Mesothelial cell of epicardium (in vitro differentiated cells): Measurements from ENCODE around the gene ETV3. TPM values are rescaled to one million over a fixed set of nuclear protein-coding genes. Genes with fewer than 3 reads are reported as not detected.

ENCODE experiments used
- DNase-seq, 2 experiments: peaks; one replicate each; pipeline ENCODE4 v3.0.0; 2021; ENCODE audit warnings: low spot score in 2 of 2; ENCODE audit not compliant: unreplicated experiment in 2 of 2
- H3K27ac Mint-ChIP-seq: 2 replicates; pipeline ENCODE4 v1.8.0; 2021; ENCODE audit warnings: mixed read lengths
- H3K27me3 Mint-ChIP-seq: 2 replicates; pipeline ENCODE4 v1.8.0; 2021; ENCODE audit warnings: low read depth, mixed read lengths
- H3K36me3 Mint-ChIP-seq: 2 replicates; pipeline ENCODE4 v1.8.0; 2021; ENCODE audit warnings: mixed read lengths
- H3K4me1 Mint-ChIP-seq: 2 replicates; pipeline ENCODE4 v1.8.0; 2021; ENCODE audit warnings: mixed read lengths
- H3K4me3 Mint-ChIP-seq: 2 replicates; pipeline ENCODE4 v1.8.0; 2021; ENCODE audit warnings: mild to moderate bottlenecking, moderate library complexity, mixed read lengths
- H3K9me3 Mint-ChIP-seq: 2 replicates; pipeline ENCODE4 v1.8.0; 2021; ENCODE audit warnings: mixed read lengths
- CTCF ChIP-seq: fragments of 200-600 bp; sonication (generic); IDR thresholded peaks from one replicate; pipeline ENCODE4 v1.5.0; 2021; ENCODE audit warnings: antibody characterized with exemption; ENCODE audit not compliant: unreplicated experiment
- total RNA-seq: library from RNA; stranded (reverse); gene quantifications from 3 replicates; pipeline ENCODE4 v1.2.1, GENCODE V29; 2021

ETV3 gene
- total RNA-seq, 1 donor from 2014 or later: 57.8 TPM

GRCh38 chr1:157097692-157098091 lies 40.5 kb downstream of the ETV3 start:
- H3K4me3 Mint-ChIP-seq: no peak overlapping the region

DNA sequence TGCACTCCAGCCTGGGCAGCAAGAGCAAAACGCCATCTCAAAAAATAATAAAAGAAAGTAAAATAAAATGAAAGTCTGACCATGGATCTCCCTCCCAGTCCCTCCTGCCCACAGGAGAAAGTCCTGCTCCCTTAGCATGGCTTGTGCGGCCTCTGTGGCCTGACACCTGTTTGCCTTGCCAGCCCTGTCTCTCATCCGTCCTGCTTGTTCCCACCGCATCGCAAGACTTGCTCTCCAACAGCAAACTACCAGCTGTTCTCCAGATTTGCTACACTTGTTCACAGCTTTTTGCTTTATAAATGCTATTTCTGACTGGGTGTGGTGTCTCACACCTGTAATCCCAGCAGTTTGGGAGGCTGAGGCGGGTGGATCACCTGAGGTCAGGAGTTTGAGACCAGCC lies 41.3 kb downstream of the ETV3 start:
- Mint-ChIP-seq H3K27ac (no peak overlapping the region), H3K36me3 (no peaks in the 10 kb centered on the region), H3K27me3 (no peaks in the 10 kb centered on the region), H3K4me1 (no peaks in the 10 kb centered on the region), H3K4me3 (no peak overlapping the region), H3K9me3 (no peaks in the 10 kb centered on the region)
- DNase-seq: no peak
- no peak for TF ChIP-seq CTCF

More at GRCh38 chr1:157097692-157098091, 40.5 kb downstream of the ETV3 start:
- H3K4me1 Mint-ChIP-seq: no peaks in the 10 kb centered on the region
- DNase-seq: no peak
- no peak overlapping the region for H3K27ac Mint-ChIP-seq
- TF ChIP-seq CTCF: no peak
- peaks cover 1% of the 10 kb centered on the region for H3K27me3 Mint-ChIP-seq
- H3K9me3 Mint-ChIP-seq: no peaks in the 10 kb centered on the region
- no peaks in the 10 kb centered on the region for H3K36me3 Mint-ChIP-seq

DNA sequence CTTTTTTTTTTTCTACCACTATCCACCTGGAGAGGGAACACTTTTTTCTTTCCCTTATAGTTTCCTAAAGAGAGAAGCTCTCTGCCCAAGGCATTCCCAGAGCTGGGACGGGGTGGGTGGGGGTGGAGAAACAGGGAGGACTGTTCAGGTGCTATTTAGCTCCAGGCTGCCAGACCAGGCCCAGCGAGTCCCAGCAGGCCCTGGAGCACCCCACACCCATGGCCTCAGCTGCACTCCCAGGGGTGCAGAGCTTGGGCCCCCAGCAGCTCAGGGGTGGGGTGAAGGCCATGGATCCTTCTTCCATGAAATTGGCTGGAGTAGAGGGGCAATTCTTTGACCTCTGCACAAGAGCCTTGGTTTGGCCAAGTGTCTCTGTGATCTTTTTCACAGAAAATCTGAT lies 42.6 kb downstream of the ETV3 start:
- peaks cover 2% of the 10 kb centered on the region for H3K4me1 Mint-ChIP-seq
- no peak overlapping the region for H3K4me3 Mint-ChIP-seq
- no peak for TF ChIP-seq CTCF
- H3K9me3 Mint-ChIP-seq: no peaks in the 10 kb centered on the region
- H3K36me3 Mint-ChIP-seq: no peaks in the 10 kb centered on the region
- H3K27me3 Mint-ChIP-seq: no peaks in the 10 kb centered on the region
- no peak overlapping the region for H3K27ac Mint-ChIP-seq
- DNase-seq: no peak

- TF ChIP-seq CTCF: no peak
- Mint-ChIP-seq H3K36me3 (no peaks in the 10 kb centered on the region), H3K27ac (no peak overlapping the region), H3K9me3 (no peaks in the 10 kb centered on the region), H3K4me3 (no peak overlapping the region), H3K4me1 (peaks cover 7% of the 10 kb centered on the region), H3K27me3 (no peaks in the 10 kb centered on the region)
- no peak for DNase-seq
Measured at GRCh38 chr1:157095091-157095490, 43.1 kb downstream of the ETV3 start.

- Mint-ChIP-seq H3K4me3 (no peak overlapping the region), H3K36me3 (no peaks in the 10 kb centered on the region), H3K9me3 (no peaks in the 10 kb centered on the region), H3K27me3 (no peaks in the 10 kb centered on the region), H3K27ac (no peak overlapping the region), H3K4me1 (peaks cover 8% of the 10 kb centered on the region)
- no peak for DNase-seq
- no peak for TF ChIP-seq CTCF
Measured at GRCh38 chr1:157092831-157093230, 45.4 kb downstream of the ETV3 start.

DNA sequence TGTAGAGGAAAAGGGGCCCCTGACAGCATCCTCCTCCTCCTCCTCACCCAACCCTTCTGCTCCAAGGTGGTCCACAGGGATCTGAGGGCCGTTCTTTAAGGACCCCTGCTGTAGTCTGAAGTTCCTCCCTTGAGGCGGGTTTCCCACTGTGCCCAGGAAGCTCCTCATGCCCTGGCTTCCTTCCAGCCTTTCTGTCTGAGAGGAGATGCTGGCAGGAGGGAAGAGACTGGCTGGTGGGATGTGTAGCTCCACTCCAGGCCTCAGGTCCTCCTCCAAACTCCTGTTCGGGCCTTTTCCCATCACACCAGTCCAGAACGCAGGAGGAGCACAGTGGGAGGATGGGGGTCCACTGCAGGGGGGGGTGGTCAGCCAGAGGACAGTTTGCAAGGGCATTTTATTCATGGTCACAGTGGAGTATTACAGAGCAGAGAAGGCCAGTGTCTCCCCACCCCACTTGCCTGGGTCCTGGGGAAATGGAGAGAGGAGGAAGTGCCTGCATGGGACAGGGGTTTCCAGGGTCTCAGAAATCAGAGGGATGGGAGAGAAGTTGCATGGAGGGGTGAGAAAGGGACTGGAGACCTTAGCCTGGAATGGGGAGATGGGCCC lies 46.4 kb downstream of the ETV3 start:
- Mint-ChIP-seq H3K9me3 (no peaks in the 10 kb centered on the region), H3K36me3 (no peaks in the 10 kb centered on the region), H3K27me3 (no peaks in the 10 kb centered on the region), H3K4me1 (peaks cover 8% of the 10 kb centered on the region), H3K27ac (no peak overlapping the region), H3K4me3 (no peak overlapping the region)
- DNase-seq: no peak
- no peak for TF ChIP-seq CTCF
